A549 (cell line): ENCODE measurements around the gene WWP2. TPM values are rescaled to one million over a fixed set of nuclear protein-coding genes. Genes with fewer than 3 reads are reported as not detected.
A peak's percentile ranks its signal among the peaks of the same experiment; 100 is the strongest.

Experiments used
- ATAC-seq, 2 experiments: fragments of 200-7000 bp in 1 of 2; fragments of >200 bp in 1 of 2; cut with Nextera tagmentation in 1 of 2; cut with Tn5 transposase in 1 of 2; 3 replicates each; pipeline versions ENCODE4 v1.8.0 to v1.9.1; 2018 to 2020; ENCODE audit warnings: mild to moderate bottlenecking in 1 of 2, moderate library complexity in 1 of 2
- CTCF ChIA-PET: fragments of 300-600 bp; sonication (Branson Sonifier 250); formaldehyde crosslinking; extraction: SDS; loops from one replicate; lab custom pipeline; 2021; ENCODE audit warnings: antibody characterized with exemption, inconsistent platforms; lab: Yijun Ruan, JAX
- POLR2A ChIA-PET: fragments of 350-600 bp; formaldehyde crosslinking; extraction: SDS; loops from one replicate; lab custom pipeline; 2021; ENCODE audit warnings: antibody characterized with exemption, inconsistent platforms; lab: Yijun Ruan, JAX
- DNase-seq, 2 experiments: peaks; one replicate each; pipeline versions ENCODE4 v3.0.0 to v3.0.0-alpha.2; 2011 to 2016; ENCODE audit warnings: low read depth in 1 of 2, low spot score in 1 of 2
- FAIRE-seq: peaks from 2 replicates; lab custom pipeline; 2011; peaks lifted over from hg19 to GRCh38; lab: Jason Lieb, UNC
- H3K27ac ChIP-seq, 2 experiments: fragments of >200 bp; sonication (Bioruptor Twin); formaldehyde crosslinking; 3 replicates each; pipeline ENCODE4 v1.5.1; 2016 to 2017
- H3K4me1 ChIP-seq: fragments of >200 bp; sonication (Bioruptor Twin); formaldehyde crosslinking; 3 replicates; pipeline ENCODE4 v1.6.1; 2016
- H3K4me2 ChIP-seq: fragments of >200 bp; sonication (Bioruptor Twin); formaldehyde crosslinking; 3 replicates; pipeline ENCODE4 v1.6.1; 2016
- H3K4me3 ChIP-seq: fragments of >200 bp; sonication (Bioruptor Twin); formaldehyde crosslinking; 3 replicates; pipeline ENCODE4 v1.5.1; 2016
- H3K9me3 ChIP-seq: fragments of >200 bp; sonication (Bioruptor Twin); formaldehyde crosslinking; 3 replicates; pipeline ENCODE4 v1.6.1; 2016
- BHLHE40 ChIP-seq: IDR thresholded peaks from 2 replicates; pipeline ENCODE4 v1.6.1; 2012; ENCODE audit warnings: low read depth, low read length, inconsistent platforms
- CBX2 ChIP-seq: fragments of 200-600 bp; sonication (generic); IDR thresholded peaks from 2 replicates; pipeline ENCODE4 v1.6.1; 2016; ENCODE audit warnings: low read depth, mild to moderate bottlenecking, borderline replicate concordance
- CEBPB ChIP-seq, 2 experiments: fragments of >200 bp in 1 of 2; sonication (Bioruptor Twin) in 1 of 2; formaldehyde crosslinking in 1 of 2; IDR thresholded peaks; 2 replicates each; pipeline ENCODE4 v1.6.1; 2012 to 2016
- E2F6 ChIP-seq: IDR thresholded peaks from 2 replicates; pipeline ENCODE4 v1.6.1; 2012; ENCODE audit warnings: low read depth, borderline replicate concordance
- EHF ChIP-seq: fragments of 250-450 bp; sonication (Bioruptor Pico); IDR thresholded peaks from 2 replicates; pipeline ENCODE4 v1.5.0; 2020; ENCODE audit warnings: mild to moderate bottlenecking
- EHMT2 ChIP-seq: fragments of 200-600 bp; sonication (generic); IDR thresholded peaks from 2 replicates; pipeline ENCODE4 v1.6.1; 2016; ENCODE audit warnings: antibody characterized with exemption, low read depth, mild to moderate bottlenecking, moderate library complexity
- ESRRA ChIP-seq: fragments of 150-350 bp; IDR thresholded peaks from 2 replicates; pipeline ENCODE4 v1.6.1; 2014; ENCODE audit warnings: mild to moderate bottlenecking, low read length, borderline replicate concordance
- FOSB ChIP-seq: fragments of 250-450 bp; sonication (Bioruptor Pico); IDR thresholded peaks from 2 replicates; pipeline ENCODE4 v1.5.0; 2020; ENCODE audit warnings: mild to moderate bottlenecking, moderate library complexity
- FOSL2 ChIP-seq, 2 experiments: fragments of 450-650 bp in 1 of 2; fragments of >200 bp in 1 of 2; sonication (Bioruptor Twin) in 1 of 2; formaldehyde crosslinking; IDR thresholded peaks; 2 replicates each; pipeline versions ENCODE4 v1.5.0 to v1.6.1; 2016 to 2020; ENCODE audit warnings: mild to moderate bottlenecking in 1 of 2, moderate library complexity in 1 of 2
- FOXS1 ChIP-seq: fragments of 250-450 bp; sonication (Bioruptor Pico); IDR thresholded peaks from 2 replicates; pipeline ENCODE4 v1.5.0; 2020; ENCODE audit warnings: mild to moderate bottlenecking, moderate library complexity
- GATA3 ChIP-seq: IDR thresholded peaks from 2 replicates; pipeline ENCODE4 v1.6.1; 2012; ENCODE audit warnings: borderline replicate concordance
- HDAC2 ChIP-seq: fragments of 200-600 bp; sonication (generic); IDR thresholded peaks from 2 replicates; pipeline ENCODE4 v1.6.1; 2016
- JUN ChIP-seq, 2 experiments: fragments of >200 bp; sonication (Bioruptor Twin); formaldehyde crosslinking; IDR thresholded peaks; 2 replicates in 1 of 2; 3 replicates in 1 of 2; pipeline ENCODE4 v1.6.1; 2016 to 2017
- JUNB ChIP-seq: fragments of >200 bp; sonication (Bioruptor Twin); formaldehyde crosslinking; IDR thresholded peaks from 2 replicates; pipeline ENCODE4 v1.6.1; 2016
- MAFK ChIP-seq: fragments of 450-650 bp; IDR thresholded peaks from 2 replicates; pipeline ENCODE4 v1.6.1; 2014; ENCODE audit not compliant: partially characterized antibody
- MAZ ChIP-seq: fragments of 150-350 bp; IDR thresholded peaks from 2 replicates; pipeline ENCODE4 v1.6.1; 2014; ENCODE audit warnings: antibody characterized with exemption, low read depth, low read length, borderline replicate concordance
- MYC ChIP-seq: IDR thresholded peaks from 2 replicates; pipeline ENCODE4 v1.6.1; 2012; ENCODE audit warnings: mild to moderate bottlenecking, inconsistent platforms, low read length, improper control_type of control experiment, borderline replicate concordance
- PHF8 ChIP-seq: fragments of 200-600 bp; sonication (generic); IDR thresholded peaks from 2 replicates; pipeline ENCODE4 v1.6.1; 2016; ENCODE audit warnings: low read depth, mild to moderate bottlenecking, antibody characterized with exemption, moderate library complexity, borderline replicate concordance
- REST ChIP-seq: fragments of 200-600 bp; sonication (generic); IDR thresholded peaks from 2 replicates; pipeline ENCODE4 v1.6.1; 2016; ENCODE audit warnings: antibody characterized with exemption, mild to moderate bottlenecking, moderate library complexity
- RFX5 ChIP-seq: fragments of 450-650 bp; IDR thresholded peaks from 2 replicates; pipeline ENCODE4 v1.7.1; 2014; ENCODE audit warnings: antibody characterized with exemption, mild to moderate bottlenecking, moderate library complexity
- SMC3 ChIP-seq: fragments of >200 bp; sonication (Bioruptor Twin); formaldehyde crosslinking; IDR thresholded peaks from 3 replicates; pipeline ENCODE4 v1.6.1; 2018; ENCODE audit warnings: inconsistent platforms
- SREBF2 ChIP-seq: fragments of 450-650 bp; IDR thresholded peaks from 2 replicates; pipeline ENCODE4 v1.6.1; 2014; ENCODE audit warnings: mild to moderate bottlenecking, moderate library complexity
- ZFP36 ChIP-seq: fragments of 450-650 bp; IDR thresholded peaks from 2 replicates; pipeline ENCODE4 v1.6.1; 2014; ENCODE audit warnings: borderline replicate concordance; ENCODE audit not compliant: partially characterized antibody
- WGBS: methylation state at CpG from one replicate; pipeline ENCODE4 v1.1.6; 2017; ENCODE audit errors: missing lambda C conversion rate; 5-methylcytosine and 5-hydroxymethylcytosine counted together
- polyA minus RNA-seq: library from RNA; depleted of rRNA, polyadenylated mRNA; stranded (reverse); fragments of >200 nt; gene quantifications from 2 replicates; pipeline ENCODE4 v1.2.3, GENCODE V29; 2011; rRNA and poly(A)+ RNA removed
- polyA plus RNA-seq, 4 experiments: library from polyadenylated mRNA; depleted of rRNA in 3 of 4; stranded (reverse); fragments of >200 nt; fragmentation: RNase III in 1 of 4; extraction: RNeasy Plus Mini Kit Qiagen cat#74134 plus additional on column Dnase treatment in 1 of 4; gene quantifications; 2 replicates in 3 of 4; 3 replicates in 1 of 4; pipeline ENCODE4 v1.2.3, GENCODE V29; 2011 to 2017
- TF ChIP-seq, protein P1 (sequence below): fragments of 250-450 bp; sonication (Bioruptor Pico); IDR thresholded peaks from 2 replicates; pipeline ENCODE4 v1.5.0; 2021; ENCODE audit warnings: mild to moderate bottlenecking, moderate library complexity, borderline replicate concordance
- TF ChIP-seq, protein P2 (sequence below): IDR thresholded peaks from 2 replicates; pipeline ENCODE4 v1.6.1; 2012
- TF ChIP-seq, protein P3 (sequence below): fragments of 250-450 bp; sonication (Bioruptor Pico); IDR thresholded peaks from 2 replicates; pipeline ENCODE4 v1.5.0; 2020; ENCODE audit warnings: low read depth, mild to moderate bottlenecking, moderate library complexity
- TF ChIP-seq, protein P4 (sequence below): fragments of >200 bp; sonication (Bioruptor Twin); formaldehyde crosslinking; IDR thresholded peaks from 3 replicates; pipeline ENCODE4 v1.6.1; 2016
- TF ChIP-seq, protein P5 (sequence below): IDR thresholded peaks from 2 replicates; pipeline ENCODE4 v1.6.1; 2012

WWP2 gene
- polyA plus RNA-seq (2011; rRNA removed): 15.5 and 16.1 TPM in 2 replicates
- polyA plus RNA-seq (2012; cell fraction: cytosol; rRNA removed): 12.5 and 15.3 TPM in 2 replicates
- 35.6 and 38.2 TPM in 2 replicates for polyA plus RNA-seq (2012; cell fraction: nucleus; rRNA removed)
- polyA plus RNA-seq (2017; fragmentation: RNase III; extraction: RNeasy Plus Mini Kit Qiagen cat#74134 plus additional on column Dnase treatment): 16.2 to 17.6 TPM (median 16.9 TPM) in 3 replicates
- 18.9 and 27.5 TPM in 2 replicates for polyA minus RNA-seq

- H3K9me3 ChIP-seq: no peaks in the 10 kb centered on the region
- no peak for FAIRE-seq
- CTCF ChIA-PET: interaction anchor here (0.9 to 5.0 kb wide), 4 partner anchors 8 to 175 kb away, joined by 3 to 26 read pairs (median 6); partner anchors contain the start of gene NOB1
- WGBS: 6% methylated on average over 8 of the region's 68 CpGs
- H3K27ac ChIP-seq: peak within 1 kb of the TSS; percentile 80 to 95
- H3K4me1 ChIP-seq: peaks cover 11% of the 10 kb centered on the region; the same call in 2 of the 3 replicates
- peak; percentile 77 to 82 for DNase-seq
- peak within 1 kb of the TSS; percentile 94 for H3K4me2 ChIP-seq
- peak within 1 kb of the TSS; percentile 65 for H3K4me3 ChIP-seq
- peak; percentile 85 to 92 for ATAC-seq
- POLR2A ChIA-PET: interaction anchor here (0.7 to 2.0 kb wide), 3 partner anchors 9 to 56 kb away, joined by 3 to 11 read pairs (median 5); partner anchors contain the start of gene NQO1
- TF ChIP-seq SMC3 (no peak), PHF8 (peak; percentile 88), BHLHE40 (peak; percentile 60; the same call in 1 of the 2 replicates), EHMT2 (no peak), MAFK (peak; percentile 91), FOXS1 (CRISPR knock-in tag) (no peak; the same call in 1 of the 2 replicates), FOSL2 (IDR thresholded peaks at IDR 0.05) (no peak), FOSL2 (CRISPR knock-in tag; IDR thresholded peaks at IDR 0.05) (0 out of 2 replicates have a peak, but pooled peaks have one; percentile 24), E2F6 (peak; percentile 36; the same call in 1 of the 2 replicates), JUNB (no peak), ESRRA (no peak), ZFP36 (no peak), FOSB (CRISPR knock-in tag) (peak; percentile 78; the same call in 1 of the 2 replicates), CEBPB (IDR thresholded peaks at IDR 0.05) (no peak), EHF (CRISPR knock-in tag) (peak; percentile 88; the same call in 1 of the 2 replicates), REST (no peak), RFX5 (no peak), SREBF2 (no peak), GATA3 (no peak), JUN (IDR thresholded peaks at IDR 0.05) (peak; percentile 40 to 60; a peak in 1 of 5 replicates), MAZ (no peak), MYC (peak; percentile 65; the same call in 1 of the 2 replicates), HDAC2 (peak; percentile 62; the same call in 1 of the 2 replicates), CBX2 (no peak)
- TF ChIP-seq, protein P1, sequence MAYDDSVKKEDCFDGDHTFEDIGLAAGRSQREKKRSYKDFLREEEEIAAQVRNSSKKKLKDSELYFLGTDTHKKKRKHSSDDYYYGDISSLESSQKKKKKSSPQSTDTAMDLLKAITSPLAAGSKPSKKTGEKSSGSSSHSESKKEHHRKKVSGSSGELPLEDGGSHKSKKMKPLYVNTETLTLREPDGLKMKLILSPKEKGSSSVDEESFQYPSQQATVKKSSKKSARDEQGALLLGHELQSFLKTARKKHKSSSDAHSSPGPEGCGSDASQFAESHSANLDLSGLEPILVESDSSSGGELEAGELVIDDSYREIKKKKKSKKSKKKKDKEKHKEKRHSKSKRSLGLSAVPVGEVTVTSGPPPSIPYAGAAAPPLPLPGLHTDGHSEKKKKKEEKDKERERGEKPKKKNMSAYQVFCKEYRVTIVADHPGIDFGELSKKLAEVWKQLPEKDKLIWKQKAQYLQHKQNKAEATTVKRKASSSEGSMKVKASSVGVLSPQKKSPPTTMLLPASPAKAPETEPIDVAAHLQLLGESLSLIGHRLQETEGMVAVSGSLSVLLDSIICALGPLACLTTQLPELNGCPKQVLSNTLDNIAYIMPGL: no peak
- TF ChIP-seq, protein P2, sequence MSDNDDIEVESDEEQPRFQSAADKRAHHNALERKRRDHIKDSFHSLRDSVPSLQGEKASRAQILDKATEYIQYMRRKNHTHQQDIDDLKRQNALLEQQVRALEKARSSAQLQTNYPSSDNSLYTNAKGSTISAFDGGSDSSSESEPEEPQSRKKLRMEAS: peak; percentile 76
- TF ChIP-seq, protein P3, sequence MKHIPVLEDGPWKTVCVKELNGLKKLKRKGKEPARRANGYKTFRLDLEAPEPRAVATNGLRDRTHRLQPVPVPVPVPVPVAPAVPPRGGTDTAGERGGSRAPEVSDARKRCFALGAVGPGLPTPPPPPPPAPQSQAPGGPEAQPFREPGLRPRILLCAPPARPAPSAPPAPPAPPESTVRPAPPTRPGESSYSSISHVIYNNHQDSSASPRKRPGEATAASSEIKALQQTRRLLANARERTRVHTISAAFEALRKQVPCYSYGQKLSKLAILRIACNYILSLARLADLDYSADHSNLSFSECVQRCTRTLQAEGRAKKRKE (CRISPR knock-in tag): peak; percentile 77; the same call in 1 of the 2 replicates
- TF ChIP-seq, protein P4, sequence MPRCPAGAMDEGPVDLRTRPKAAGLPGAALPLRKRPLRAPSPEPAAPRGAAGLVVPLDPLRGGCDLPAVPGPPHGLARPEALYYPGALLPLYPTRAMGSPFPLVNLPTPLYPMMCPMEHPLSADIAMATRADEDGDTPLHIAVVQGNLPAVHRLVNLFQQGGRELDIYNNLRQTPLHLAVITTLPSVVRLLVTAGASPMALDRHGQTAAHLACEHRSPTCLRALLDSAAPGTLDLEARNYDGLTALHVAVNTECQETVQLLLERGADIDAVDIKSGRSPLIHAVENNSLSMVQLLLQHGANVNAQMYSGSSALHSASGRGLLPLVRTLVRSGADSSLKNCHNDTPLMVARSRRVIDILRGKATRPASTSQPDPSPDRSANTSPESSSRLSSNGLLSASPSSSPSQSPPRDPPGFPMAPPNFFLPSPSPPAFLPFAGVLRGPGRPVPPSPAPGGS: peak; percentile 61; the same call in 2 of the 3 replicates
- TF ChIP-seq, protein P5, sequence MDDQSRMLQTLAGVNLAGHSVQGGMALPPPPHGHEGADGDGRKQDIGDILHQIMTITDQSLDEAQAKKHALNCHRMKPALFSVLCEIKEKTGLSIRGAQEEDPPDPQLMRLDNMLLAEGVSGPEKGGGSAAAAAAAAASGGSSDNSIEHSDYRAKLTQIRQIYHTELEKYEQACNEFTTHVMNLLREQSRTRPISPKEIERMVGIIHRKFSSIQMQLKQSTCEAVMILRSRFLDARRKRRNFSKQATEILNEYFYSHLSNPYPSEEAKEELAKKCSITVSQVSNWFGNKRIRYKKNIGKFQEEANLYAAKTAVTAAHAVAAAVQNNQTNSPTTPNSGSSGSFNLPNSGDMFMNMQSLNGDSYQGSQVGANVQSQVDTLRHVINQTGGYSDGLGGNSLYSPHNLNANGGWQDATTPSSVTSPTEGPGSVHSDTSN: no peak
Measured at GRCh38 chr16:69761983-69762813, at the start of gene WWP2. TSS of gene WWP2 (plus strand) at chr16:69762332. CDS start at chr16:69787011, 24,679 bp downstream.
